GM12878 (cell line): ENCODE measurements around the gene NR2F2. TPM values are rescaled to one million over a fixed set of nuclear protein-coding genes. Genes with fewer than 3 reads are reported as not detected.

Source experiments
- ATAC-seq: fragments of 200-7000 bp; cut with Tn5 transposase; 3 replicates; pipeline ENCODE4 v1.9.1; 2020; ENCODE audit warnings: mild to moderate bottlenecking, moderate library complexity
- BruUV-seq: library from RNA; stranded (reverse); fragments of 400-500 nt; replicated peaks from 2 replicates; lab custom pipeline; 2021; lab: Mats Ljungman, UMichigan
- CTCF ChIA-PET: fragments of 300-600 bp; sonication (Branson Sonifier 250); formaldehyde crosslinking; extraction: SDS; loops from one replicate; lab custom pipeline; 2021; ENCODE audit warnings: inconsistent platforms; lab: Yijun Ruan, JAX
- POLR2A ChIA-PET: fragments of 350-600 bp; formaldehyde crosslinking; extraction: SDS; loops from one replicate; lab custom pipeline; 2021; ENCODE audit warnings: inconsistent platforms; lab: Charles Lee
- RAD21 ChIA-PET: fragments of 300-600 bp; sonication (Branson Sonifier 250); formaldehyde crosslinking; loops from one replicate; lab custom pipeline; 2023; ENCODE audit warnings: antibody characterized with exemption; ENCODE audit not compliant: unreplicated experiment; lab: Charles Lee
- SMC1A ChIA-PET: fragments of 300-600 bp; sonication (Branson Sonifier 250); formaldehyde crosslinking; loops from one replicate; lab custom pipeline; 2023; ENCODE audit not compliant: unreplicated experiment, uncharacterized antibody; lab: Charles Lee
- DNase-seq: peaks from one replicate; pipeline ENCODE4 v3.0.0-alpha.2; 2011; ENCODE audit warnings: low read depth, low spot score
- FAIRE-seq: peaks from 3 replicates; lab custom pipeline; 2011; peaks lifted over from hg19 to GRCh38; lab: Jason Lieb, UNC
- H2AFZ ChIP-seq: 2 replicates; pipeline ENCODE4 v1.6.0; 2011; ENCODE audit warnings: low read depth, low read length, control low read depth; ENCODE audit not compliant: control insufficient read depth
- H3K27ac ChIP-seq: 2 replicates; pipeline ENCODE4 v1.5.1; 2011; ENCODE audit warnings: control low read depth; ENCODE audit not compliant: control insufficient read depth, insufficient read depth
- H3K27me3 ChIP-seq, 2 experiments: replicated peaks in 1 of 2; 2 replicates each; pipeline versions ENCODE4 v1.6.0 to v1.6.1; 2011; ENCODE audit warnings: low read length in 1 of 2; ENCODE audit not compliant: control insufficient read depth in 2 of 2, insufficient read depth in 2 of 2
- H3K36me3 ChIP-seq, 2 experiments: 2 replicates each; pipeline ENCODE4 v1.5.1; 2011; ENCODE audit warnings: low read length in 1 of 2; ENCODE audit not compliant: control insufficient read depth in 2 of 2, insufficient read depth in 2 of 2
- H3K4me1 ChIP-seq: 2 replicates; pipeline ENCODE4 v1.6.1; 2011; ENCODE audit warnings: mild to moderate bottlenecking, low read length, moderate library complexity, mixed read lengths; ENCODE audit not compliant: control insufficient read depth, insufficient read depth
- H3K4me2 ChIP-seq: 2 replicates; pipeline ENCODE4 v1.6.0; 2011; ENCODE audit warnings: control low read depth; ENCODE audit not compliant: control insufficient read depth, insufficient read depth
- H3K4me3 ChIP-seq: fragments of 200-600 bp; sonication (generic); 2 replicates; pipeline ENCODE4 v1.5.1; 2016
- H3K79me2 ChIP-seq: 2 replicates; pipeline ENCODE4 v1.6.0; 2011; ENCODE audit warnings: low read length; ENCODE audit not compliant: control insufficient read depth, insufficient read depth
- H3K9ac ChIP-seq: 2 replicates; pipeline ENCODE4 v1.8.0; 2011; ENCODE audit warnings: low read length, control low read depth, mixed read lengths; ENCODE audit not compliant: control insufficient read depth, insufficient read depth
- H3K9me3 ChIP-seq: replicated peaks from 3 replicates; pipeline ENCODE4 v1.5.1; 2011; ENCODE audit warnings: mild to moderate bottlenecking, low read length; ENCODE audit not compliant: control insufficient read depth, insufficient read depth
- H4K20me1 ChIP-seq: 2 replicates; pipeline ENCODE4 v1.6.0; 2011; ENCODE audit not compliant: control insufficient read depth, insufficient read depth
- CBX3 ChIP-seq: fragments of 200-600 bp; sonication (generic); IDR thresholded peaks from 2 replicates; pipeline ENCODE4 v1.6.1; 2016; ENCODE audit warnings: low read depth, borderline replicate concordance
- CHD4 ChIP-seq: fragments of 200-600 bp; sonication (generic); IDR thresholded peaks from 2 replicates; pipeline ENCODE4 v1.6.1; 2016; ENCODE audit warnings: mild to moderate bottlenecking
- CUX1 ChIP-seq: IDR thresholded peaks from 2 replicates; pipeline ENCODE4 v1.6.1; 2012; ENCODE audit warnings: improper control_type of control experiment, low read depth, low read length; ENCODE audit not compliant: insufficient replicate concordance
- E4F1 ChIP-seq: fragments of 450-650 bp; IDR thresholded peaks from 2 replicates; pipeline ENCODE4 v1.6.1; 2018; ENCODE audit warnings: borderline replicate concordance, mild to moderate bottlenecking; ENCODE audit not compliant: partially characterized antibody
- KDM1A ChIP-seq: fragments of 200-600 bp; sonication (generic); IDR thresholded peaks from 2 replicates; pipeline ENCODE4 v1.6.1; 2016; ENCODE audit warnings: borderline replicate concordance
- RAD21 ChIP-seq: IDR thresholded peaks from 2 replicates; pipeline ENCODE4 v1.6.1; 2011; ENCODE audit warnings: mild to moderate bottlenecking, low read depth, low read length, moderate library complexity; ENCODE audit not compliant: insufficient read depth
- RBBP5 ChIP-seq: fragments of 200-600 bp; sonication (generic); conservative IDR thresholded peaks from 2 replicates; pipeline ENCODE4 v1.6.1; 2016
- RCOR1 ChIP-seq: conservative IDR thresholded peaks from 2 replicates; pipeline ENCODE4 v1.6.1; 2012; ENCODE audit warnings: low read depth, low read length, improper control_type of control experiment
- REST ChIP-seq: IDR thresholded peaks from 2 replicates; pipeline ENCODE4 v1.6.1; 2012; ENCODE audit warnings: mild to moderate bottlenecking, low read depth, low read length
- USF2 ChIP-seq: IDR thresholded peaks from 2 replicates; pipeline ENCODE4 v1.6.1; 2011; ENCODE audit warnings: low read depth, low read length, improper control_type of control experiment, borderline replicate concordance
- WGBS: methylation state at CpG from one replicate; pipeline ENCODE4 v1.1.6; 2016; ENCODE audit warnings: low lambda C conversion rate; ENCODE audit not compliant: insufficient replicate concordance, insufficient coverage; ENCODE audit errors: missing lambda C conversion rate; 5-methylcytosine and 5-hydroxymethylcytosine counted together
- in situ Hi-C: fragments of 300-500 bp; cut with MboI; formaldehyde crosslinking; loops from 9 replicates; pipeline ENCODE4 v1.14.3; 2018; ENCODE audit warnings: mixed read lengths
- intact Hi-C: fragments of 100-400 bp; cut with micrococcal nuclease; formaldehyde crosslinking; loops from one replicate; pipeline ENCODE4 v1.14.2; 2022; ENCODE audit not compliant: unreplicated experiment
- polyA plus RNA-seq, 11 experiments: library from polyadenylated mRNA; depleted of rRNA in 4 of 11; unstranded in 6 of 11; stranded (reverse) in 5 of 11; fragments of >200 nt; fragmentation: Nextera tagmentation in 4 of 11; fragmentation: Illumina TruSeq in 1 of 11; extraction: Ambion mirVana in 4 of 11; extraction: Trizol in 1 of 11; gene quantifications; 1 replicate in 1 of 11; 2 replicates in 10 of 11; pipeline versions ENCODE4 v1.2.1 to v1.2.3, GENCODE V29; 2011 to 2016; ENCODE audit warnings: inconsistent platforms in 2 of 11, missing spikeins in 2 of 11, low read depth in 1 of 11
- total RNA-seq, 4 experiments: library from RNA; depleted of rRNA in 3 of 4; stranded (reverse); fragments of >200 nt in 3 of 4; fragmentation: Illumina TruSeq in 1 of 4; extraction: Trizol in 1 of 4; gene quantifications; 2 replicates each; pipeline versions ENCODE4 v1.2.1 to v1.2.3, GENCODE V29; 2013 to 2021

NR2F2 gene
- total and polyA plus RNA-seq, 10 of the 15 experiments (the other 5 are each of a cell fraction or from before 2014, with no cell fraction given): 1.1 to 10.1 (median 3.2) TPM

- H3K9ac ChIP-seq: no peak overlapping the region
- intact Hi-C loops (no loop called here), in situ Hi-C loops (no loop called here)
- SMC1A ChIA-PET: interaction anchor here (1.2 kb wide), 1 partner anchor 17 kb away, joined by 4 read pairs; no protein-coding TSS in a partner anchor
- 14% methylated on average over 4 of the region's 4 CpGs for WGBS
- CTCF ChIA-PET: interaction anchor here (0.8 to 1.1 kb wide), 2 partner anchors 25 to 27 kb away, joined by 3 to 4 read pairs; no protein-coding TSS in a partner anchor
- H2AFZ ChIP-seq: no peak overlapping the region
- no peak for ATAC-seq
- no peaks in the 10 kb centered on the region for H3K36me3 ChIP-seq
- no peak for DNase-seq
- BruUV-seq: no TSS peak
- no peaks in the 10 kb centered on the region for H3K27me3 ChIP-seq
- no peak for FAIRE-seq
- no peaks in the 10 kb centered on the region; the same call in 2 of the 3 replicates for H3K9me3 ChIP-seq
- RAD21 ChIA-PET: no interaction called here
- no peaks in the 10 kb centered on the region for H3K79me2 ChIP-seq
- no peak overlapping the region for H3K27ac ChIP-seq
- no peak overlapping the region for H3K4me2 ChIP-seq
- H4K20me1 ChIP-seq: no peaks in the 10 kb centered on the region
- no peak overlapping the region for H3K4me3 ChIP-seq
- POLR2A ChIA-PET: no interaction called here
- H3K4me1 ChIP-seq: no peaks in the 10 kb centered on the region
- TF ChIP-seq USF2 (no peak), RAD21 (no peak), CUX1 (no peak), CHD4 (no peak), KDM1A (no peak), CBX3 (no peak), RBBP5 (no peak), REST (no peak), E4F1 (no peak), RCOR1 (no peak)
Measured at GRCh38 chr15:96293441-96293840, 37.1 kb upstream of the NR2F2 start.
